ENCODE data around the gene MED20. TPM values are rescaled to one million over a fixed set of nuclear protein-coding genes. Genes with fewer than 3 reads are reported as not detected.

Gene MED20
- total RNA-seq, 1 donor from 2014 or later = 40.0 TPM

GRCh38 chr6:41884957-41885356, 36.0 kb downstream of the MED20 start:
- Histone ChIP-seq H3K4me3 (ENCODE audit: low read depth, low read length) (no peak overlapping the region), H3K36me3 (ENCODE audit: control insufficient read depth, insufficient read depth, low read length) (no peaks in the 10 kb centered on the region), H3K27me3 (ENCODE audit: control insufficient read depth, insufficient read depth, low read length) (no peaks in the 10 kb centered on the region)
- no peak for DNase-seq (ENCODE audit: low read depth)
- no peak for FAIRE-seq
- no peak for TF ChIP-seq CTCF (IDR thresholded peaks at IDR 0.05; ENCODE audit: insufficient read depth, low read length, severe bottlenecking)

- TF ChIP-seq CTCF (IDR thresholded peaks at IDR 0.05; ENCODE audit: insufficient read depth, low read length, severe bottlenecking) = no peak
- FAIRE-seq (no peak), DNase-seq (ENCODE audit: low read depth) (no peak)
- no peaks in the 10 kb centered on the region for H3K27me3 ChIP-seq (ENCODE audit: control insufficient read depth, insufficient read depth, low read length)
- H3K36me3 ChIP-seq (ENCODE audit: control insufficient read depth, insufficient read depth, low read length) = no peaks in the 10 kb centered on the region
- H3K4me3 ChIP-seq (ENCODE audit: low read depth, low read length) = no peak overlapping the region
Observed at GRCh38 chr6:41881506-41881905, 39.4 kb downstream of the MED20 start.

- no peak for FAIRE-seq
- no peak for TF ChIP-seq CTCF (IDR thresholded peaks at IDR 0.05; ENCODE audit: insufficient read depth, low read length, severe bottlenecking)
- Histone ChIP-seq H3K36me3 (ENCODE audit: control insufficient read depth, insufficient read depth, low read length) (no peaks in the 10 kb centered on the region), H3K27me3 (ENCODE audit: control insufficient read depth, insufficient read depth, low read length) (no peaks in the 10 kb centered on the region), H3K4me3 (ENCODE audit: low read depth, low read length) (no peak overlapping the region)
- peak; percentile 8 for DNase-seq (ENCODE audit: low read depth)
Observed at GRCh38 chr6:41878961-41879405, 42.0 kb downstream of the MED20 start.

GRCh38 chr6:41878246-41878645, 42.7 kb downstream of the MED20 start:
- Histone ChIP-seq H3K4me3 (ENCODE audit: low read depth, low read length) (no peak overlapping the region), H3K36me3 (ENCODE audit: control insufficient read depth, insufficient read depth, low read length) (no peaks in the 10 kb centered on the region), H3K27me3 (ENCODE audit: control insufficient read depth, insufficient read depth, low read length) (no peaks in the 10 kb centered on the region)
- no peak for TF ChIP-seq CTCF (IDR thresholded peaks at IDR 0.05; ENCODE audit: insufficient read depth, low read length, severe bottlenecking)
- no peak for FAIRE-seq
- peak; percentile 6 for DNase-seq (ENCODE audit: low read depth)

GRCh38 chr6:41877051-41877680, 43.8 kb downstream of the MED20 start:
- no peaks in the 10 kb centered on the region for H3K36me3 ChIP-seq (ENCODE audit: control insufficient read depth, insufficient read depth, low read length)
- no peak for TF ChIP-seq CTCF (IDR thresholded peaks at IDR 0.05; ENCODE audit: insufficient read depth, low read length, severe bottlenecking)
- H3K4me3 ChIP-seq (ENCODE audit: low read depth, low read length) = no peak overlapping the region
- H3K27me3 ChIP-seq (ENCODE audit: control insufficient read depth, insufficient read depth, low read length) = no peaks in the 10 kb centered on the region
- FAIRE-seq = no peak
- DNase-seq (ENCODE audit: low read depth) = no peak

- FAIRE-seq = no peak
- Histone ChIP-seq H3K27me3 (ENCODE audit: control insufficient read depth, insufficient read depth, low read length) (no peaks in the 10 kb centered on the region), H3K4me3 (ENCODE audit: low read depth, low read length) (no peak overlapping the region), H3K36me3 (ENCODE audit: control insufficient read depth, insufficient read depth, low read length) (no peaks in the 10 kb centered on the region)
- no peak for DNase-seq (ENCODE audit: low read depth)
- TF ChIP-seq CTCF (IDR thresholded peaks at IDR 0.05; ENCODE audit: insufficient read depth, low read length, severe bottlenecking) = no peak
Observed at GRCh38 chr6:41874741-41875140, 46.2 kb downstream of the MED20 start.

All from bronchial epithelial cell (primary cell).